ENCODE results near the gene CCL24.

DNA sequence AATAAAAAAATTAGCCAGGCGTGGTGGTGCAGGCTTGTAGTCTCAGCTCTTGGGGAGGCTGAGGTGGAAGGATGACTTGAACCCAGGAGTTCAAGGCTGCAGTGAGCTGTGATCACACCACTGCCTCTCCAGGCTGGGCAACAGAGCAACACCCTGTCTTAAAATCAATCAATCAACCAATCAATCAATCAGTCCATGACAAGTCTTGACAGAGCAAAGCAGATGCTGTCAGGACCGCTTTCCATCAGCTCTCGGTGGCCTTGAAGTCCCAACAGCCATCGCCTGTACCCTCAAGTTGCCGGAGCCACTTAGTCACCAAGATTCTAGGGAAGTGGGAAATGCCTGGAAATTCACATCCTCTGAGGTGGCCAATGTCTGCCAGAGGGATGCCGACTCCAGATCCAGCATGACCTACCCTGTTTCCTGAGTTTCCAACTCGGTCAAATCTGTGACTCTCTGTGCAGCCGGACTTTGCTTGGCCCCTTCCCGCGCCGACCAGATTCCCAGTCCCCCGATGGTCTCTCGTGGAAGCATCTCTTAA, 871 bp upstream of the CCL24 start:
- TF ChIP-seq, protein P1, sequence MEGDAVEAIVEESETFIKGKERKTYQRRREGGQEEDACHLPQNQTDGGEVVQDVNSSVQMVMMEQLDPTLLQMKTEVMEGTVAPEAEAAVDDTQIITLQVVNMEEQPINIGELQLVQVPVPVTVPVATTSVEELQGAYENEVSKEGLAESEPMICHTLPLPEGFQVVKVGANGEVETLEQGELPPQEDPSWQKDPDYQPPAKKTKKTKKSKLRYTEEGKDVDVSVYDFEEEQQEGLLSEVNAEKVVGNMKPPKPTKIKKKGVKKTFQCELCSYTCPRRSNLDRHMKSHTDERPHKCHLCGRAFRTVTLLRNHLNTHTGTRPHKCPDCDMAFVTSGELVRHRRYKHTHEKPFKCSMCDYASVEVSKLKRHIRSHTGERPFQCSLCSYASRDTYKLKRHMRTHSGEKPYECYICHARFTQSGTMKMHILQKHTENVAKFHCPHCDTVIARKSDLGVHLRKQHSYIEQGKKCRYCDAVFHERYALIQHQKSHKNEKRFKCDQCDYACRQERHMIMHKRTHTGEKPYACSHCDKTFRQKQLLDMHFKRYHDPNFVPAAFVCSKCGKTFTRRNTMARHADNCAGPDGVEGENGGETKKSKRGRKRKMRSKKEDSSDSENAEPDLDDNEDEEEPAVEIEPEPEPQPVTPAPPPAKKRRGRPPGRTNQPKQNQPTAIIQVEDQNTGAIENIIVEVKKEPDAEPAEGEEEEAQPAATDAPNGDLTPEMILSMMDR (IDR thresholded peaks at IDR 0.05; ENCODE audit: low read length): no peak
- TF ChIP-seq EZH2 (IDR thresholded peaks at IDR 0.05; ENCODE audit: borderline replicate concordance, low read length): no peak
